Raji (cell line): ENCODE results near the gene NECTIN1.

Source experiments
- POLR2A ChIP-seq: IDR thresholded peaks from 2 replicates; pipeline ENCODE4 v1.6.1; 2011; ENCODE audit warnings: low read depth, low read length, control low read depth; ENCODE audit not compliant: insufficient read depth

The NECTIN1 gene

GRCh38 chr11:119669487-119669886 is 59.5 kb downstream of the NECTIN1 start:
- TF ChIP-seq POLR2A: no peak

GRCh38 chr11:119668676-119669075 is 60.3 kb downstream of the NECTIN1 start:
- no peak for TF ChIP-seq POLR2A

GRCh38 chr11:119666463-119667131 is 62.4 kb downstream of the NECTIN1 start:
- no peak for TF ChIP-seq POLR2A

GRCh38 chr11:119666061-119666460 is 62.9 kb downstream of the NECTIN1 start:
- no peak for TF ChIP-seq POLR2A

GRCh38 chr11:119664701-119665420 is 64.1 kb downstream of the NECTIN1 start:
- no peak for TF ChIP-seq POLR2A

- no peak for TF ChIP-seq POLR2A
Observed at GRCh38 chr11:119664063-119664572, 64.9 kb downstream of the NECTIN1 start.

- TF ChIP-seq POLR2A: no peak
Observed at GRCh38 chr11:119663279-119663678, 65.7 kb downstream of the NECTIN1 start.

GRCh38 chr11:119661226-119661625 is 67.8 kb downstream of the NECTIN1 start:
- TF ChIP-seq POLR2A: no peak

GRCh38 chr11:119659971-119660723 is 68.9 kb downstream of the NECTIN1 start:
- no peak for TF ChIP-seq POLR2A

- TF ChIP-seq POLR2A: no peak
Observed at GRCh38 chr11:119652907-119653659, 75.9 kb downstream of the NECTIN1 start.

- no peak for TF ChIP-seq POLR2A
Observed at GRCh38 chr11:119651802-119652584, 77.0 kb downstream of the NECTIN1 start.

GRCh38 chr11:119650251-119650650 is 78.7 kb downstream of the NECTIN1 start:
- TF ChIP-seq POLR2A: no peak

- no peak for TF ChIP-seq POLR2A
Observed at GRCh38 chr11:119647254-119647653, 81.7 kb downstream of the NECTIN1 start.

GRCh38 chr11:119645018-119645417 is 84.0 kb downstream of the NECTIN1 start:
- no peak for TF ChIP-seq POLR2A
